Glomerular visceral epithelial cell (primary cell): Measurements from ENCODE around the gene NEDD4L.
"Not testable (repeated sequence)": the region's sequence is repeated elsewhere in the genome, so short reads cannot be mapped to it uniquely, and the experiment has no call there.

Experiments
- DNase-seq: peaks from one replicate; pipeline ENCODE4 v3.0.0-alpha.2; 2016; ENCODE audit errors: extremely low spot score

The NEDD4L gene

DNA sequence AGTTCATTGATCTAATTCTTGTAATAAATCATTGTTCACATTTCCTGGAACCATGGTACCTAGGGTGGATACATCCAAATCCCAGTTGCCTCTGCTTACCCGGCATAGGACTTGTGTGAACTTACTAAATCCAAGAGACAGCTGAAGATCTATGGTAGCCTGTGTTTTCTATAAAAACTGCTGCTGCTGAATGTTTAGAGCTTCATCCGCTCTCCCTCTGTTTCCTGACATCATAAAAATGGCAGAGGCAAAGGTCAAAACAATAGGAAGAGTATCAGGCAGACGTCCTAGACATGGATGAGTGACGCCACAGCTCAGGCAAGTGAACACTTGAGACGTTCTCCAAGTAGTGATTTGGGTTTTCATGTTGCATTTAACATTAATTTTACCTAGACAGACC, 326.6 kb downstream of the NEDD4L start:
- no peak for DNase-seq

DNA sequence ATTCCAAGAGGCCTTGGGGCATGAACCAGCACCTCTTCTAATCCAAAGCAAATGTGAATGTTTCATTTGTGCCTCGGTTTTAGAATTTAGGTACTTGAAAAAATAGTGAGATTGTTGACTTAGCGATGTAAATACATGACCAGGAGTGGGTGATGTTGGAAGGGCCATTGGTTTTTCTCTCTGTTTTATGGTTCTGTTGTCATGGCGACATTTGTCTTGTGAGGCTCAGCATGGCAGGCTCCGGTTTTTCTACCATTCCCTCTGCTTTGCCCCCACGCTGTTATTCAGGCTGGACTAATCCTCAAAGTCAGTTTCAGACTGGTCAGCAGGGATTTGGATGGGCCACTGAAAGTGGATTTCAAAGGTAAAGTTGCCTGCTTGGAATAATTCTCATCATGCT, 329.5 kb downstream of the NEDD4L start:
- no peak for DNase-seq

- DNase-seq: no peak
Measured at GRCh38 chr18:58375051-58375450, 331.0 kb downstream of the NEDD4L start.

DNA sequence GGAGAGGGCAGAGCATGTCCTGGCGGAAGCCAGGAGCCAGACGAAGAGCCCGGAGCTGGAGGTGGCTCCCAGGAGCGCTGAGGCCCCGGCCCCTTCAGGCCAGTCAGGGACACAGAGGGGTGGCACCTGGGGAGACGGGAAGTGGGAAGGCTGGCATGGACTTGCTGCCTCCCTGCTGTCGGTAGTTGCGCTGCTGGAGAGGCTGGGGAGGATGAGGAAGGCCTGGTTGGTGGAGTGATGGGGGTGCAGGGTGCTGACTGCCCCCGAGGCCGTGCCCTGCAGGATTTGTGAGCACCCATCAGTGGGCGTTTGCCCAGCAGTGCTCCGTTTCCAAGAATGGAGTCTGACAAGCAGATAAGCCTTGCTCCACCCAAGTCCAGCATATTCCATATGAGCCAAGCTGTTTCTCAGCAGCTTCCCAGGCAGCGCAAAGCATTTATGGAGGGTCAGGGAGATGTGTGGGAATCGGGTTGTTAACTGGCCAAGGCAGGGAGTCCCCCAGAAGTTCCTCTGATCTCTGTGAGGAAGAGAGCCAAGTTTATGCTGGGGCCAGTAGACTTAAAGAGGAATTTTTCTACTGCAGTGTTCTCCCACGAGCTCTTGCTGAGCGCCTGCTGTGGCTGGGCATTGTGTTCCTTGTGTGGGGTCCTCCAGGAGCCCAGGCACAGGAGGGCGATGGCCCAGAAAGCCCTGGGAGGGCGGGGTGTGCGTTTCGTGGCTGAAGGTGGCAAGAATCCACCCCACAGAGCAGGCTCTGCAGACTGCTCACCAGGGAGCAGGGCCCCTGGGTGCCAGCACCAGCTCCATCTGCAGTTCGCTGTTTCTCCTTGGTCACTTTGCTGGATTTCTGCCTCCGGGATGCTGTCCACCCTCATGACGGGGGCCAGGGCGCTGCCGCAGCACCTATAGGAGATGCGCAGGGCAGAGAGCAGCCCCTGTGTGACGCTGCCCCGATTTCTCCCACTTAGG, 334.7 kb downstream of the NEDD4L start:
- no peak for DNase-seq

DNA sequence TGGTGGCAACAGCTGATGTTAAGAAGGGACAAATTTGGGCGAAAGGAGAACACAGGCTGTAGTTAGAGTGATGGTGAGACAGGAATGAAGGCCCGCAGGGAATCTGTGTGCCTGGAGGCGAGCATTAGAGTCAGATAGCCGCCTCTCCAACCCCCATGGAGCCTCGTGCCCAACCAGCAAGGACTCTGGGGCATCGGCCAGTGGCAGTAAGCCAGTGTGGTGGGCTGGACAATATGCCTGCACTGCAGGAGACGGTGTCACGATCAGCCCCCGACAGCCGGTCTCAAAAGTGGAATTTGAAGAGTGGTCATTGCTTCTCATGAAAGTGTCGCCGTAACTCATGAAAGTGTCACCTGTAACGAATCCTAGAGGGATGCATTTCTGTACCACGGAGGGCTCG, 335.4 kb downstream of the NEDD4L start:
- DNase-seq: no peak

GRCh38 chr18:58380113-58380512, 336.1 kb downstream of the NEDD4L start:
- not testable (repeated sequence) for DNase-seq

GRCh38 chr18:58381676-58382411, 337.8 kb downstream of the NEDD4L start:
- DNase-seq: no peak

DNA sequence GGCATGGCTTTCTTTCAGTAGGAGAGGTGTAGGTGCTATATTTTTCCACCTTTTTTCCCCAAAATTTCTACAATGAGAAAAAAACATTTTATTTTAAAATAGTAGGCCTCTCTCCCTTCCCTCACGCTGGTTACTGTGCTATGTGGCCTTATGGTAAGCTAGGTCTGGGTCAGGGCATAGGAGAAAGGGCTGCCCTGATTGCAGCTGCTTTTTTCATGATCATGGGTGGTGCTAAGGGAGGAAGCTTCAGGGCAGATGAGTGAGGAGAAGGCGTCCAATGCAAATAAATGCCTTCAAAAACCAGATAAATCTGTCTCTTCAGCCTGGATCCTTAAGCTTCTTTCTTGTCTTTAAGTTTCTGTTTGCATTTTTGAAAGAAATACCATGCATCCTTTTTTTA, 338.4 kb downstream of the NEDD4L start:
- no peak for DNase-seq

GRCh38 chr18:58385472-58385871, 341.4 kb downstream of the NEDD4L start:
- no peak for DNase-seq

- DNase-seq: no peak
Measured at GRCh38 chr18:58386780-58387179, 342.8 kb downstream of the NEDD4L start.

DNA sequence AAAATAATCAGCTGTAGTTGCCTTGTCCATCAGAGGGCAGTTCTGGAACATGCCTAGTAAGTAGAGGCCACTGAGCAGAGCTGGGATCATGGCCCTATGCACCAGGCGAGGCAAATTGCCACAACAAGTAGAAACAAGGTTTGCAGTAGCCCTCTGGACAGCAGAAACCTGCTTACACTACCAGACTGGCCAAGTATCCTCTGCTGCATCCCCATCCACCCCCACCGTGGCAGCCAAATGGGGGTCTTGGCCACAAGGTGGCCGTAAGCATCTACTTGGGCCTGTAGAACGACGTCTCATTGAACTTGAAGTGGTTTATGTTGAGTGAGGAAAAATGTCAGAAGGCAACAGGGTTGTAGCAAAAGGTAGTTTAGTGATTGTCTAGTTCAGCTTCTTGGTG, 343.7 kb downstream of the NEDD4L start:
- no peak for DNase-seq

DNA sequence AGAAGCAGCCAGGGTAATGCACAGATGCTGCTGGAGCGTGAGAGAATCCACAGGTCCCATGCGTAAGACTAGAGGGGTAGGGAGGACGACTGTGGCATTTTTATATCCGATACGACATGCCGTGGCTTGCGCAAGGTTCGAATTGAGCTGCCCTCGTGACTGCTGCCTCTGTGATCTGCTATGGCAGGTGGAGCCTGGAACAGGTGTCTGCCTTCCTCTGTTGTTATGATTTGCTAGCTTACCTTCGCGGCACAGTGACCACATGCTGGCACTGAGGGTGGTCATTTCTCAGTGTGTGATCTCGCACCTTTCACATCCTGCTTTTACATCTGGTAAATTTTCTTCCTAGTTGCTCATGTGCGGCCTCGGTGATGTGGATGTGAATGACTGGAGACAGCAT, 344.7 kb downstream of the NEDD4L start:
- no peak for DNase-seq

DNA sequence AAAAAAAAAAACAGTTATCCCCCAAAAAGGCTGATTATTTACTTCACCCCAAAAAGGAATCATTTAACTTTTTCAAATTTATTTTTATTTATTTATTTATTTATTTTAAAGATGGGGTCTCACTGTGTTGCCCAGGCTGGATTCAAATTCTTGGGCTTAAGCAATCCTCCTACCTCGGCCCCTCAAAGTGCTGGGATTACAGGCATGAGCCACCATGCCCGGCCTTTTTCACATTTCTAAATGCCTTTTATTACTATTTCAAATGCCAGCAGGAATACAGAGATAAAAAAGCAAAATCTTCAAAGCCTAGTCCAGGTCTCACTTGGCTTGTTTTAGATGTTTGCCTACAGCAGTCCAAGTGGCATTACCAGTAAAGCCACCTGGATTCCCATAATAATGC, 345.7 kb downstream of the NEDD4L start:
- DNase-seq: no peak

- DNase-seq: no peak
Measured at GRCh38 chr18:58390399-58390798, 346.4 kb downstream of the NEDD4L start.

DNA sequence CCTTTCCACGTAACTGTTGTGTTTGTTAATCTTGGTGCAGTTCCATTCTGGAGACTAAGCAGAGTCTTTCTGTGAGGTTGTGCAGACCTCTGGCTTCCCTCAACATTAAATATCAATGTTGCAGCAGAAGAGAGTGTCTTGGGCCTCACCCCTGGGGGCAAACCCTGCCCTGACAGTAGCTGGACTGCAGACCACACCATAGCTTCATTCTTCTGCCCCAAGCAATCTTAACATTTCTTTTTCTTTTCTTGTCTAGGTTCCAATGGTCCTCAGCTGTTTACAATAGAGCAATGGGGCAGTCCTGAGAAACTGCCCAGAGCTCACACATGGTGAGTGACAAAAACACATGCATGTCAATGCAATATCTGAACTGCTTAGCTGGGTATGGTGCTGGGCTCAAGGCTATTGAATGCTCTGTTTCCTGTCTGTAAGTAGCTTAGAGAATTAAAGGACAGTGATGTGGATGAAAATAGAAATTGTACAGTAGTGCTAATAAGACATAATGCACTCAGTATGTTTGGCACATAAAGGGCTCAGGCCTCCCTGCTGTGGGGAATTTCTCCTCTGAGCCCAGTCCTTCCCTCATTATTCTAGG, 347.3 kb downstream of the NEDD4L start:
- no peak for DNase-seq

GRCh38 chr18:58391932-58392323, 347.9 kb downstream of the NEDD4L start:
- DNase-seq: no peak

DNA sequence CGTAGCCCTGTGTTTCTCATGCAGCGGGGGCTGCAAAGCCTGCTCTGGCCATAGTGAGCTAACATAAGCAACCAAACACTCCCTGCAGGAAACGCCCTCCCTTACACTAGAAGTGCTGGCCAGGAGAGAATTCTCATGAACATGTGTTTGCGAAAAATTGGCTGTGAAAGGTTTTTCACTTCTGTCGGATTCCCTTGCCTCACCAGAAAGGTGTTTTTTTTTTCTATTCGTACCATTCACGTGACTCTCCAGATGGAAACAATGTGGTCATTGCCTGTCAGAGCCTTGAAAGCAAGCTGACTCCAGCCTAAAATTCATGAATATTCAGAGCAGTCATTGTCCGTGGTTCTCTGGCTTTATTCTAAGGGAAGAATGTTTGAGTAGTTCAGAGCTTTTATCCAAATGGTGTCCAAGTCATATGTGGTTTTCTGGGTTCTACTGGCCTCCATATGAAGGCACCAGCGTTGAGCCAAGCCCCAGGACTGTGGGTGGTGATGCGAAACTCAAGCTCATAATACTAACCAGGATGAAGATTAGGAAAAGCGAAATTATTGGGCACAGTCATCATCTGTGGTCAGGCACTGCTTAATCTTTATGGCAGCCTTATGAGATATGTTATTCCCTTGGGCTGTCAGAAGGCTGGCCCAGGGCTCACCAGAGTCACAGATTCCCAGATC, 348.4 kb downstream of the NEDD4L start:
- peak; percentile 54 for DNase-seq

- no peak for DNase-seq
Measured at GRCh38 chr18:58393295-58393694, 349.3 kb downstream of the NEDD4L start.

DNA sequence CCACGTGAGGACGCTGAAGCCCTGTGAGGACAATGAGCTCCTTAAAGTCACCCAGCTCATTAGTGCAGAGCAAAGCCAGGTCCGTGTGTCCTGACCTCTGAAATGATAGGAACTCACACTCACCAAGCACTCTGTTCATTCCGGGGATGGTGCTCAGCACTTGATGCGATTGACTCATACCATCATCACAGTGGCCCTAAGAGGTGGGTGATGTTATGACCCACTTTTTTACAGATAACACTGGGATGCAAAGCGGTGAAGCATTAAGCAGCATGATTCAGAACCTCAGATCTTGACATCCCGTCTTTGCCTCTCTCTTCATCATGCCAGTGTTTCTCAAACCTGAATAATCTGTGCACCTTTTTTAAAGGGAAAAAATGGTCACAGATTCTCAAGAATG, 350.0 kb downstream of the NEDD4L start:
- peak; percentile 75 for DNase-seq

DNA sequence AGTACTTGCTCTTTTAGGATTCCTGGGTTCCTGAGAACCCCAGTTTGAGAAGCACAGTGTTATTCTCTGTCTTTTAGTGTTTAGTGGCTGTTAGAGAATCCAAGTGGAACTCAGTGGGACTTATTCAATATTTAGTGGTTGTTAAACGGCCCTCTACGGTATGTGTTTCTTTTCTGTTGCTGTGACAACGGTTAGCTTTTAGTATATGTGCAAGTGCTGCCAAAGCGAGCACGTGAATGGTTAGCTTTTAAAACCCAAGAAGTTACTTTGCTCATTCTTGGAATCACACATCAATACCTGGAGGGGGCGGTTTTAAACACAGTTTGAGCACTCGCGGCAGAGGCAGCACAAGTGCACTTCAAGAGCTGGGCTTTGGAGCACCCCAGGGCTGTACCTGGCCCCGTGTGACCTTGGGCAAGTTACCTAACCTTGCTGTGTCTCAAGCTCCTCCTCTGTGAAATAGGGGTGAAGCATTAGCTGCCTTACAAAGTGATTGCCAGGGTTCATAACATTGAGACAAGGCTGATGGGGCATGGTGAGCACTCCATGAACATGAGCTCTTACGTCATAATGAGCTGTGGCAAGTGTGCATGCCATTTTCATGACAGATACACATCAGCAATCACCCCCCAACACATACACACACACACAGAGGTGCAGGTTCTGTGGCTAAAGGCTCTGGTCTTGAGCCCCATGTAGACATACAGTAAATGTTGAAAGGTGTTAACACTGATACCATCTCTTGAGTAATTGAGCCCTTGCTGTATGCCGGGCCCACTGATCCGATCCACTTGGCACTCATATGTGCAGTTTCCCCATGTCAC, 350.8 kb downstream of the NEDD4L start:
- peak; percentile 16 for DNase-seq

DNA sequence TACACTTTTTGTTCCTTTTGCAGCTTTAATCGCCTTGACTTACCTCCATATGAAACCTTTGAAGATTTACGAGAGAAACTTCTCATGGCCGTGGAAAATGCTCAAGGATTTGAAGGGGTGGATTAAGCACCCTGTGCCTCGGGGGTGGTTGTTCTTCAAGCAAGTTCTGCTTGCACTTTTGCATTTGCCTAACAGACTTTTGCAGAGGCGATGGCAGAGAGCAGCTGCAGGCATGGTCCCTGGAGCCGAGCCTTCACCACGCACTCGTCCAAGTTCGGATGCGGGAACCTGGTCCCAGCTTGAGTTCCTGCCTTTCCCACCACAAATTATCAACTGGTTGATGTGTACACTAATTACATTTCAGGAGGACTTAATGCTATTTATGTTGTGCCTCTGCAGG, 352.1 kb downstream of the NEDD4L start:
- DNase-seq: no peak
